Calu3 (cell line): ENCODE data around the gene FRMD3. TPM values are rescaled to one million over a fixed set of nuclear protein-coding genes. Genes with fewer than 3 reads are reported as not detected.

ENCODE experiments used
- BruUV-seq: library from RNA; stranded (reverse); fragments of 400-500 nt; replicated peaks from 2 replicates; lab custom pipeline; 2021; lab: Mats Ljungman, UMichigan
- CTCF ChIA-PET: fragments of 300-600 bp; sonication (Branson Sonifier 250); formaldehyde crosslinking; loops from one replicate; lab custom pipeline; 2022; ENCODE audit warnings: antibody characterized with exemption; lab: Charles Lee
- DNase-seq: peaks from one replicate; pipeline ENCODE4 v3.0.0; 2022
- H3K27ac Mint-ChIP-seq: one replicate; pipeline ENCODE4 v1.8.0; 2022; ENCODE audit warnings: mixed read lengths; ENCODE audit not compliant: unreplicated experiment
- H3K27me3 Mint-ChIP-seq: one replicate; pipeline ENCODE4 v1.8.0; 2022; ENCODE audit warnings: mixed read lengths; ENCODE audit not compliant: unreplicated experiment
- H3K36me3 Mint-ChIP-seq: one replicate; pipeline ENCODE4 v1.8.0; 2022; ENCODE audit warnings: mild to moderate bottlenecking, moderate library complexity, mixed read lengths; ENCODE audit not compliant: insufficient read depth, unreplicated experiment
- H3K4me1 Mint-ChIP-seq: one replicate; pipeline ENCODE4 v1.8.0; 2022; ENCODE audit warnings: mild to moderate bottlenecking, low read depth, mixed read lengths; ENCODE audit not compliant: unreplicated experiment
- H3K4me3 Mint-ChIP-seq: one replicate; pipeline ENCODE4 v1.8.0; 2022; ENCODE audit warnings: mild to moderate bottlenecking, low read depth, moderate library complexity, mixed read lengths; ENCODE audit not compliant: unreplicated experiment
- H3K9me3 Mint-ChIP-seq: one replicate; pipeline ENCODE4 v1.8.0; 2022; ENCODE audit warnings: low read depth, mixed read lengths; ENCODE audit not compliant: unreplicated experiment
- intact Hi-C: fragments of 100-400 bp; cut with micrococcal nuclease; formaldehyde crosslinking; loops from one replicate; pipeline ENCODE4 v1.10.0; 2022; ENCODE audit not compliant: unreplicated experiment
- total RNA-seq: library from RNA; stranded (reverse); gene quantifications from 2 replicates; pipeline ENCODE4 v1.2.3, GENCODE V29; 2022
- TF ChIP-seq, protein P1 (sequence below): fragments of 200-600 bp; IDR thresholded peaks from one replicate; pipeline ENCODE4 v1.8.0; 2022; ENCODE audit warnings: antibody characterized with exemption; ENCODE audit not compliant: unreplicated experiment

The FRMD3 gene
- total RNA-seq, 1 experiment from 2014 or later: 0.38 TPM

DNA sequence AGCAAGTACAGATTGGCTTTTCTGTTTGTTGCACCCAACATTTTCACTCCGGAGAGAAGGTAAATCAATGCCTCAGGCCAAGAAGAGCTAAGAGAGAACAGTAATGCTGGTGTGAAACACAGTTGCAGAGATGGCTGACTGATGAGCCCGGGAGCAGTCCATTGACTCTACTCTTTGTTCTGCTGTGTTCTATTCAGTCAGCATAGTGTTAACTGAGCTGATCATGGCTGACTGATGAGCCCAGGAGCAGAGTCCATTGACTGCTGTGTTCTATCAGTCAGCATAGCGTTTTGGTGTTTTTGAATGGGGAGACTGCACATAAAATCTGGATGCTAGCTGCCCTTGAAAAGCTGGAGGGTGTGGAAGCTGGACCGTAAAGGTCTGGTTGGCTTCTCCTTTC is 141.4 kb downstream of the FRMD3 start:
- no peak overlapping the region for H3K27ac Mint-ChIP-seq
- no TSS peak for BruUV-seq
- CTCF ChIA-PET: no interaction called here
- H3K4me3 Mint-ChIP-seq: no peak overlapping the region
- no peak for DNase-seq
- no peaks in the 10 kb centered on the region for H3K4me1 Mint-ChIP-seq
- H3K9me3 Mint-ChIP-seq: no peaks in the 10 kb centered on the region
- TF ChIP-seq, protein P1, sequence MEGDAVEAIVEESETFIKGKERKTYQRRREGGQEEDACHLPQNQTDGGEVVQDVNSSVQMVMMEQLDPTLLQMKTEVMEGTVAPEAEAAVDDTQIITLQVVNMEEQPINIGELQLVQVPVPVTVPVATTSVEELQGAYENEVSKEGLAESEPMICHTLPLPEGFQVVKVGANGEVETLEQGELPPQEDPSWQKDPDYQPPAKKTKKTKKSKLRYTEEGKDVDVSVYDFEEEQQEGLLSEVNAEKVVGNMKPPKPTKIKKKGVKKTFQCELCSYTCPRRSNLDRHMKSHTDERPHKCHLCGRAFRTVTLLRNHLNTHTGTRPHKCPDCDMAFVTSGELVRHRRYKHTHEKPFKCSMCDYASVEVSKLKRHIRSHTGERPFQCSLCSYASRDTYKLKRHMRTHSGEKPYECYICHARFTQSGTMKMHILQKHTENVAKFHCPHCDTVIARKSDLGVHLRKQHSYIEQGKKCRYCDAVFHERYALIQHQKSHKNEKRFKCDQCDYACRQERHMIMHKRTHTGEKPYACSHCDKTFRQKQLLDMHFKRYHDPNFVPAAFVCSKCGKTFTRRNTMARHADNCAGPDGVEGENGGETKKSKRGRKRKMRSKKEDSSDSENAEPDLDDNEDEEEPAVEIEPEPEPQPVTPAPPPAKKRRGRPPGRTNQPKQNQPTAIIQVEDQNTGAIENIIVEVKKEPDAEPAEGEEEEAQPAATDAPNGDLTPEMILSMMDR: no peak
- H3K27me3 Mint-ChIP-seq: no peaks in the 10 kb centered on the region
- no peaks in the 10 kb centered on the region for H3K36me3 Mint-ChIP-seq
- intact Hi-C loops: no loop called here

DNA sequence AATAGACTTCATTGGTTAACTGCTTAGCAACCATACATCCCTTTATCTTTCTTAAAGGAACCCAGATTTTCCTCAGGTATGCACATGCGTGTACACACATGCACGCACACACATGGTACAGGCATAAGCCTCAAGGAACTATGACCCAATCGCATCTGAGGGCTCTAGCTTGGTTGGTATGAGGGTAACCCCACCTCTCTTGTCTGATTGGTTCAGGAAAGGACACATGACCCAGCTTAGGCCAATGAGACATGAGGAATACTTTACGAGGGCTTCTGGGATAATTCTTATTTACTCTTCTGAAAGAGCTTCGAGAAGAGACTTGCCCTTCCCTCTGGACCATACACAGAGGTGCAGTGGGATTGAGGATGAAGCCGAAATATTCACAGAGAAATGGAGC is 141.9 kb downstream of the FRMD3 start:
- no peak overlapping the region for H3K4me3 Mint-ChIP-seq
- H3K4me1 Mint-ChIP-seq: no peaks in the 10 kb centered on the region
- BruUV-seq: no TSS peak
- intact Hi-C loops: no loop called here
- H3K9me3 Mint-ChIP-seq: no peaks in the 10 kb centered on the region
- no peak overlapping the region for H3K27ac Mint-ChIP-seq
- CTCF ChIA-PET: no interaction called here
- no peaks in the 10 kb centered on the region for H3K36me3 Mint-ChIP-seq
- H3K27me3 Mint-ChIP-seq: no peaks in the 10 kb centered on the region
- TF ChIP-seq, protein P1: no peak
- no peak for DNase-seq

DNA sequence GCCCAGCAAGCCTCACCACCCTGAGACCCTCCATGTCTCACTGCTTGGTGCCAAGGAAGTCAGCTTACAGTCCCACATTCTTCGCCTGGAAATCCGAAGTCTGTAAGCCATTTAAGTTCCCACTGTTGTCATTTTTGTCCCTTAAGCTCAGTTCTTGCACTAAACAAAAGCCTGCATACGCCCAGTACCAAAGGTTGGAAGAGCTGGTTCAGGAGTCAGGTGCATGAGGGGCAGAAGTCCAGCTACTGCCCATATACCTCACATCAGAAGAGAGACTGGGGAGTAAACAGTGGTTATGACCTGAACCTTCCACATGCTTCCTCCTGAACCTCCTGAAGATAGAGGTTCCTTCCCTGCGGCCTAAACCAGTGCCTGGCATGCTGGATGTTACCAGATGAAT is 146.0 kb downstream of the FRMD3 start:
- Mint-ChIP-seq H3K27me3 (no peaks in the 10 kb centered on the region), H3K27ac (no peak overlapping the region), H3K4me3 (no peak overlapping the region), H3K4me1 (no peaks in the 10 kb centered on the region), H3K36me3 (no peaks in the 10 kb centered on the region), H3K9me3 (no peaks in the 10 kb centered on the region)
- intact Hi-C loops: no loop called here
- no TSS peak for BruUV-seq
- CTCF ChIA-PET: no interaction called here
- no peak for DNase-seq
- TF ChIP-seq, protein P1: no peak

GRCh38 chr9:83388346-83388745 is 149.9 kb downstream of the FRMD3 start:
- BruUV-seq: no TSS peak
- intact Hi-C loops: no loop called here
- CTCF ChIA-PET: interaction anchor here (0.7 kb wide), 1 partner anchor 15 kb away, joined by 9 read pairs; no protein-coding TSS in a partner anchor
- no peak overlapping the region for H3K4me3 Mint-ChIP-seq
- no peaks in the 10 kb centered on the region for H3K4me1 Mint-ChIP-seq
- no peaks in the 10 kb centered on the region for H3K27me3 Mint-ChIP-seq
- no peaks in the 10 kb centered on the region for H3K36me3 Mint-ChIP-seq
- peaks cover 2% of the 10 kb centered on the region for H3K9me3 Mint-ChIP-seq
- H3K27ac Mint-ChIP-seq: no peak overlapping the region
- TF ChIP-seq, protein P1: no peak
- no peak for DNase-seq
